Measurements from ENCODE around the gene TMEM151A.

TMEM151A gene

DNA sequence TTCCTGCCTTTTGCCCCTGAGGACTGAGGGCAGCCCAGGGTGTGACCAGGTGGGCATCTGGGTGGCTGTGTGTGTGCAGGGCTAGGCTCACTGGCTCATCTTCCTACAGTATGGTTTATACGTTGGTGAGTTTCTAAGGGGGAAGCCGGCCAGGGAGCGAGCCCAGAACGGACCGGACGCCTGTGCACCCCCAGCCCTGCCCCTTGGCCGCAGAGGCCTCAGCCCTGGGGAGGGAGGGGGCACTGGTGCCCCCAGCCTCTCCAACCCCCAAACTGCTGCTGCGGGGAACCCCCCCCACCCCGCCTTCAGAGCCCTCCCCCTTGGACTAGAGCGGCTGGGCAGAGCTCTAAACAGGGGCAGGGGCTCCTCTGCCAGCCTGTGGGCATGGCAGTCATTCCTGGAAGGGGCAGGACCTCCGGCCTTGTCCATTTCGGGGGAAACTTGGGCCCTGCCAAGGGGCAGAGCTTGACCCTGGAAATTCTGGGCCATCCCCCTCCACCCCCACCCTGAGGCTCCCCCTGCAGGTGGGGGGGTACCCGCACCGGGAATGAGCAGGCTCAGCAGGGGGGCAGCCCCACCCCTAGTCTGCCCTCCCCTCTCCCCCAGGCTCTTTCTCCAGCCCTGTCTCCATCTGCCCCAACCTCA lies 8.1 kb upstream of the TMEM151A start:
- no peak for DNase-seq (ENCODE audit: low spot score)

DNA sequence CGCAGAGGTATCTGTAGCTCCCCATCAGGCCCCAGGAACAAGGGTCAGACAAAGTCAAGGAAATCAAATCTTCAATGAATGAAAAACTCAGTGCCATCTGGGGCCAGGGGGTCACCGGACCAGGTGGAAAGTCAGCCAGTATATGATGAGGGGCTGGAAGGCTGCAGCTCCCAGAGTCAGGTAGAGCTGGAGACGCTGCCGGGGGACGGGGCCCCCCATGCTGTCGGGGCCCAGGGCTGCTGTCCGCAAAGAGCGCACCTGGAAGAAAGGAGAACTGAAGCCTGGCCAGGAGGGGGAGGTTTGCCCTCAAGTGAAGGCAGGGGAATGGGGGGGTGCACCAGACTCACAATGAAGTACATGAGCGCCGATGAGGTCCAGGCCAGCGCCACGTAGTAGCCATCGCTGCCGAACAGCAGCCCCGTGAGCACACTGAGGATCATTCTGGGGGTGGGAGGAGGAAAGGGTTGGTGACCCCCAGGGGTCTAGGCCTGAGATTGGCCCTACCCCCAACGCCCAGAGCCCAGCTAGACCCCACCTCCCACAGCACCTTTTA lies 7.1 kb upstream of the TMEM151A start:
- no peak for DNase-seq (ENCODE audit: low spot score)

DNA sequence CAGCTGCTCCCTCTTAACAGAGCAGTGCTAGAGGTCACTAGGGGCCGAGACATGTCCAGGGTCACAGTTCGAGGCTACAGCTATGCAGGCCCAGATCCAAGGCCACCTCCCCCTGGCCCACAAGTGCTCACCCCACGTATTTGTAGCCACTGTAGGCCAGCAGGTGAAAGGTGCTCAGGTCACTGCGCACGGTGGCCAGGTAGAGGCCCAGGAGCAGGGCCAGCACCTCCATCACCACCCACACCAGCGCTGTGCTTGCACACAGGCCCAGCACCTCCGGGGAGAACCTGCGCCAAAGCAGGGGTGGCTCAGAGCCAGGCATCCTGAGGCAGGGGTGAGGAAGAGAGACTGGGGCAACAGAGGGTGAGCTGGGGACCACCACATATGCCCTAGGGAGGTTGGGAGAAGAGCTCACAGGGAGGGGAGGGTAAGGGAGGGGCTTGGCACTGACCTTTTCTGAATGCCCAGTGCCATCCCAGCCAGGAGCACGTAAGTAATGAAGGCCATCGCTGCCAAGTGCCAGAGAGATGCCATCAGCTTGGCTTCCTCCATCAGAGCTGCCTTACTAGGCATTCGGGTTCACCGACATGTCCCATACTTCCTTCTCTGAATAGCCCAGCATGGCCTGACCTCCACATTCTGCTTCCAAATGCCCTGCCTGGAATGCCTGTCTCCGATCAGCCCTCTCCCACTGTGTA lies 6.3 kb upstream of the TMEM151A start:
- no peak for DNase-seq (ENCODE audit: low spot score)

DNA sequence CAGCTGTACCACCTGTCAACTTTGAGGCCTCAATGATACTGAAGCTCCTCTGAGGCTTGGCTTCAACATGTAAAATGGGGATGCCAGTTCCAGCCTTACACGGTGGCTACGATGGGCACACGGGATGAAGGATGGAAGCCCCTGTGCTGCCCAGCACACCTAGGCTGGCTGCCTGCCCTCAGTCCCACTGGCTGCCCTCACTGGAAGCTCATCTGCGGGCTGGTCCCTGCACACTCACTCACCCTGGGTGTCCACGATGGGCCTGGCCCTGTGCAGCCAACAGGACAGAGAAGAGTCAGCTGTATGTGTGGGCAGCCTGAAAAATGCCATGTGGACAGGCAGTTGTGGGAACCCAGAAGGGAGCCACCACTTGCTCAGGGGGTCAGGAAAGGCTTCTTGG lies 5.0 kb upstream of the TMEM151A start:
- DNase-seq (ENCODE audit: low spot score): no peak

DNA sequence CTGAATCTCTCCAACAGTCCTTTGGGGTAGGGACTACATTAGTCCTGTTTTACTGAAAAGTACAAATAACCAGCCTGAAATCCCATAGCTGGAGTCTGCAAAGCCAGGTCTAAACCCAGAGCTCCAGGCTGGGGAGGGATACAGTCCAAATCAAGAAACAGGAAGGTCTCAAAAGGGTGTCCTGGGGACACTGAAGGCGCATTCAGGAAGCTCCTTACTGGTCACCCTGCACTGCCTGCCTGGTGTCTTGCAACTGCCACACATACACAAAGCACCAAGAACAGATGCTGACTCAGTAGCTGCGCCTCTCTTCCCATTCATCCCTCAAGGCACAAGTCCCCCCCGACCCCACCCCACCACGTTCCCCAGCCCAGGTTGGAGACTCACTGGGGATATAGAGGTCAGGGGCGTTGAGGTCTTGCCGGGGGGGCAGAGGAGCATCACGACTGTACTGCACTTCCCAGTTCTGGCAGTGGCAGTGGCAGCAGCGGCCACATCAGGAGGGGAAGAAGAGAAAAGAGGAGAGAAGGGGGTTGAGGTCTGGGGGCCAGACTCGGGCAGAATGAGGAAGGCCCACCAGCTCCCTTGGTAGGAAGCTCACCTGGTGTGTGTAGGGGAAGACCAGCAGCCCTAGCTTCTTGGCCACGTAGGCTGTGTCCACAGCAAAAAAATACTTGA lies 4.3 kb upstream of the TMEM151A start:
- no peak for DNase-seq (ENCODE audit: low spot score)

DNA sequence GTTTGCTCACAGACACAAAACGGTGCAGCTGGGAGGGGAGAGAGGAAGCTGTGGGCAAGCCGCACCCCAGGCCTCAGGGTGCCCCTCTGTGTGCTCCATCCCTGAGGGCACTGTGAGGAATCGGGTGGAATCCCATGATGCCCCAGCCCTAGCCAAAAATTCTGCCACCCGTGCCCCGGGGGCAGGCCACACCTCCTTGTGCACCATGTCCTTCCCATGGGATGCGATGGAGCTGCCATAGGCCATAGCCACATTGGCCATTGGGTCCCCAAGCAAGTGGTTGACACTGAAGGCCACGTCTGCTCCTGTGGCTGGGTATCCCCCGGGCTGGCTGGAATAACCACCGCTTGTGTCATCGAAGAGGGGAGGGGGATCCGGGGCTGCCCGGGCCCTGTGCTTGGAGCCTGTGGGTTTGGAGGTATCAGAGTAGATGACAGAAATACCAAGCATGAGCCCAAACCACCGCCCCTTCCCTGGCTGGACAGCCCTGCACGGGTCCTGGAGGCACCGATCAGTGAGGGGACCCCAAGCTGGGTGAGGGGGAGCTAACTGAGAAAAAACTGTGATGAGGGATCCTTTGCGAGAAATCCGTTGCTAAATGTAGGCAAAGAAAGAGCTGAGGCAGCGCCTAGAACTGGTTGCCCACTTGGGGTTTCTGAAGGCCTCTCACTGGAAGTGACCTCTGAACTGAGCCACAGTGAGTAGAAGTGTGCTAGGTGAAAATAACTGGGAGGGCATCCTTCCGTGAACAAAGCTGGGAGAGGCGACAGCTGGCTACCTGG lies 3.6 kb upstream of the TMEM151A start:
- no peak for DNase-seq (ENCODE audit: low spot score)

DNA sequence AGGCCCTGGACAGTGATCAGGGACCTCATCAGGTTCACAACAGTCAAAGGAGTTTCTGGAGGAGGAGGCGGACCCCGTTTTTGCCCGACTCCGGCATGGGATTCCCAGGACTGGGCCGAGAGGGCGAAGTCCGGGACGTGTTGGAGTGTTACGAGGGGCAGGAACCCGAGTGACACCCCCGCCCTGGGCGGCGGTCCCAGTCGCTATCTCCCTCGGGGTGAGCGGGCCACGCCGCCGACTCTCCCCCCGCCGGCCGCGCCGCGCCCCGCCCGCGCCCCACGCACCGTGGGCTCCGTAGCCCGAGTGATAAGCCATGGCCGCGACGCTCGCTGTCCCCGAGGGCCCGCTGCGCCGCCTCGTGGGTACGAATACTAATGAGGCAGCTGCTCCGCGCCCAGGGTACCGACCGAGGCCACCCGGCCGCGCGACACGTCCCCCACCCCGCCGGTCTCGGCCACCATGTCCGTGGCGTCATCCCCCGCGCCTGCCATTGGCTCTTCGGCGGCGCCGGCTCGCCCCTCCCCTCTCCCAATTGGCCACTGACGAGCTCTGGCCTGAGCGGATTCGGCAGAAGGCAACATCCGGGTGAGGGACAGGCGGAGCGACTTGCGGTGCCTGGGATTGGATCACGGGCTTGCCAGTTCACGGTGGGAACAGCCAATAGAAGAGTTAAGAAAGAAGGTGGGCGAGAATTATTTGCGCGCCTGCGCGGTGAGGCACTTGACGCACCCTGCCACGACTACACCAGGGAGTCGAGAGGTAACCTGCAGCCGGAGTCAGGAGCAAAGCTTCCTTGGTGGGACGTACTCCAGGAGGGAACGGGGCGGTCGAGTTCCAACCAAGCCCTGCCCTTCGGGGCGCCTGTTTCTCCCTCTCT lies 2.8 kb upstream of the TMEM151A start, which contains the start of gene YIF1A:
TSS of gene YIF1A (minus strand) at position 473 of the 877 bp plus-strand sequence. CDS start at position 315, 158 bp downstream.
- DNase-seq (ENCODE audit: low spot score): peak; percentile 99

DNA sequence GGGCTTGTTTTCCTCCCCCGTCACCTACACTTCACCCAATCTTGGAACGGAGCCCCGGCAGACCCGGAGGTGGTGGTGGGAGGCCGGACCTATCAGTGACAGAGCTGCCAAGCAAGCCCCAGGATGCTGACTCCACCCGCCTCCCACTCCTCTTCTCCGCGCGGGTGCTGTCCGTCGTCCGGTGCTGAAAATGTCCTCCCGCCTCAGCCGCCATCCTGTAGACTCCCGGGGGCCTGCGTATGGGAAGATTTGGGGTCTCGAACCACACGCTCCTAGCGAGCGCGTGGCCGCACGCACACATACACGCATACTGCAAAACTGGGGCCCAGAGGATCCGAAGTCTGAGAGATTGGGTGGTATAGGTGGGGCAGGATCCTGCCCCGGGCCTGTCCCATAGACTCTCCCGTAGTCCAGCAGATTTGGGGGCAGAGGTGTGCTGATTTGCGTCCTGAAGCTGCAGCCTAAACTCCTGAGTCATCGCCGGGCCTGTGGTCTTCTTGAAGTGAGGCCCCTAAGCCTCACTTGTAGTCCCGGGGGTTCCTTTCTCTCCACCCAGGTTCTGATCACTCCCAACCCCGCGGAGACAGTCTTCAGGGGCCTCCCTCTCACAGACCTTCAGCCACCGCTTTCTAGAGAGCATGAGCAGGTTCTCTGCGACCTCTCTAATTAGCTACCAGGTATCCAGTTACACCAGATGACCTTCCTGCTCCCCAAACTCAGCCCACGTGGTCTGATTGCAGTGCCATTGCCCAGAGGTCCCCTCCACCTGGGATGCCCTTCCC lies 2.0 kb upstream of the TMEM151A start:
- DNase-seq (ENCODE audit: low spot score): peak; percentile 66

DNA sequence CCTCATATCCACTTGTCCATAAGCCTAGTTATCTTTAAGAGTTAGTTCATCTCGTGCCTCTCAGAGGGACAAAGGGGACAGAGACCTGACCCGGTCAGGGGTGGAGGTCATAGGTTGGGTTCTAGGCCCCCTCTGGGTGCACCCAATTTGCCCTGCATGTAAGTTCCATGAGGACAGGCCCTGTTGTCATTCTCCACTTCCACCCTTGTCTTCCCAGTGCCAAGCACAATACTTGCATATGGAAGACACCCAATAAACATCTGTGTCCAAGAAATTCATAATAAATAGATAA lies 1.4 kb upstream of the TMEM151A start:
- DNase-seq (ENCODE audit: low spot score): no peak

DNA sequence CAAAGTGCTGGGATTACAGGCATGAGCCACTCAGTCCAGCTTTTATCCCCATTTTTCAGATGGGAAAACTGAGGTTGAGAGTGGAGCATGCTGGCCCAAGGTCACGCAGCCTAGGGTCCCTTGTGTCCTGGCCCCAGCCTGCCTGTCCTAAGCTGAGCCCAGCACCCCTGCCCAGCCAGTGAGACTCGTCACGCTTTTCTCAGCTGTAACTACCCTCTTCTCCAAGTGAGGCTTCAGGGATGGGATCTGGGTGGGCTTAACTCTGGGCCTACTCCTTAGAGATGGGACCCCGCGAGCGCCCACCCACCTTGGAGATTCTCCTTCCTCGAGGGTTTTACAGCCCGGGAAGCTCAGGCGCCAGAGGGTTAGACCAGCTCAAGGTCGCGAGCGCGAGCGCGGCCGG lies 390 bp upstream of the TMEM151A start:
- DNase-seq (ENCODE audit: low spot score): no peak

DNA sequence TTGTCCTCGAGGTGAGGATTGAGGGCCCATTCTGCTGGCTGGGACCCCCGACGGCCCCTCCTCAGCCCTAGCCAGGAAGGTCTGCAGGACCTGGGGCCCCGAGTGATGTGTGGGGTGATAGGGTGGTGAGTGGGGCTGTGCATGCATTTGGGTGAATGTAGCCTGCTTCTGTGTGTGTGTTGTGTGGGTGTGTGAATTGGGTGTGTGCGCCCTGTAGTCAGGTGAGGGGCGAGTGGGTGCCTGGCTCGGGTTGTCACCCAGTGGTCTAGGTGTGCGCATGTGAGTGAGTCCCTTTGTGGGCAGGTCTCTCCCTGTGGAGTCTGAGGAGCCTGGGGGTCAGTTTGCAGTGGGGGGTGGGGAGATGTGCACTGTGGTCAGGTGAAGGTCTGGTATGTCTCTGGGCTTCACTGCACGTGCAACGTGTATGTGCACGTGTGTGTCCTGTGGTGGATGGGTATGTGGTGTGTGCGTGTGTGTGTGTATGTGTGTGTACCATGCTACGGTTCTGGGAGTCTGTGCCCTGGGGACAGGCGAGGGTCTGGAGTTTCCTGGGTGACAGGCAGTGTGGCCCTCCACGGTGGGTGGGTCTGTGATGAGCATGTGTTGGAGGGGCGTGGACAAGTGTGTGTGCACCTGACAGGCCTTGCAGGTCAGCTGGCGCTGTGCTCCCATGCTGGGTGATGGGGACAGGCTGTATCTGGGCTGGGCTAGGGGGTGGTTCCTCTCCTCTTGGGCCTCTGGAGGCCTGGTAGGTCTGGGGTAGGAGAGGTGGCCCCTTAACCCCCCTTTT lies 1.0 kb downstream of the TMEM151A start:
- no peak for DNase-seq (ENCODE audit: low spot score)

DNA sequence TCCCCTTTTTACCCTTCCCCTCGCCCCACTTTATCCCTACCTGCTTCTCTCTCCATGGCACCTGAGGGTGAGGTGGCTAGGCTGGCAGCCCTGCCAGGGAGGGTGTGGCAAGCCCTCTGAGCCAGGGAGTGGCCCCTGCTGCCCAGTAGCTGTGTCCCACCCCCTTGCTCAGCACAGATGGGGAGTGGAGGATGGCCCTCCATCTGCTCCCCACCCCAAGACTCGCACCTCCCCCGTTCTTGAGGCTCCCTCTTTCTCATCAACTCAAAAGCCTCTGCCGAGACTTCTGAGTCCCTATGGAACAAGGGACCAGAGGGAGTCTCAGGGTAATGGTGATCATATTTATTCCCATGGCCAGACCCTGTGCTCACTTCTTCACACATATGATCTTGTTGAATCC lies 1.7 kb downstream of the TMEM151A start:
- DNase-seq (ENCODE audit: low spot score): no peak

DNA sequence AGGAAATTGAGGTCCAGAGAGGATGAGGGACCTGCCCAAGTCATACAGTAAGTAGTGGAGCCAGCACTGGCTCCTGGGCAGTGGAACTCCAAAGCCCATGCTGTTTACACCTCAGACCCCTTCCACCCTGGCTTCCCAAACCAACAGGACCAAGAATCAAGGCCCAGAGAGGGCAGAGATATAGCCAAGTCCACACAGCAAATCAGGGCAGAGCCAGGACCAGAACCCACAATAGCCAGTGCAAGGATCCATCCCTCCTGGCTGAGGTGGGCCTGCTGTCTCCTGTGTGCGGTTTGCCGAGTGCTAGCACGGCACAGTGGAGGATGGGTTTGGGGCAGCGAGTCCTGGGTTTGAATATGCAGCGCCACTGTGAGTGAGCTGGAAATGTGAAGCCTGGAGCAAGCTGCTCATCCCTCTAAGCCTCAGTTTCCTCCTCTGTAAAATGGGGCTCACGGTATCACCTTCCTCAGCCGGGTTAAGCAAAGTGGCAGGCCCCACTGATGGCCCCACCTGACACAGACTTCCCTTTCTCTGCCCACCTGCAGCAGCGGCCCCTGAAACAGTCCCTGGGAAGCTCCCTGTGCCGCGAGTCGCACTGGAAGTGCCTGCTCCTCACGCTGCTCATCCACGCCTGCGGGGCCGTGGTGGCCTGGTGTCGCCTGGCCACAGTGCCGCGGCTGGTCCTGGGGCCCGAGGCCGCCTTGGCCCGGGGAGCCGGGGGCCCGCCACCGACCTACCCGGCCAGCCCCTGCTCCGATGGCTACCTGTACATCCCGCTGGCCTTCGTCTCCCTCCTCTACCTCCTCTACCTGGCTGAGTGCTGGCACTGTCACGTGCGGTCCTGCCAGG lies 2.3 kb downstream of the TMEM151A start:
- no peak for DNase-seq (ENCODE audit: low spot score)

DNA sequence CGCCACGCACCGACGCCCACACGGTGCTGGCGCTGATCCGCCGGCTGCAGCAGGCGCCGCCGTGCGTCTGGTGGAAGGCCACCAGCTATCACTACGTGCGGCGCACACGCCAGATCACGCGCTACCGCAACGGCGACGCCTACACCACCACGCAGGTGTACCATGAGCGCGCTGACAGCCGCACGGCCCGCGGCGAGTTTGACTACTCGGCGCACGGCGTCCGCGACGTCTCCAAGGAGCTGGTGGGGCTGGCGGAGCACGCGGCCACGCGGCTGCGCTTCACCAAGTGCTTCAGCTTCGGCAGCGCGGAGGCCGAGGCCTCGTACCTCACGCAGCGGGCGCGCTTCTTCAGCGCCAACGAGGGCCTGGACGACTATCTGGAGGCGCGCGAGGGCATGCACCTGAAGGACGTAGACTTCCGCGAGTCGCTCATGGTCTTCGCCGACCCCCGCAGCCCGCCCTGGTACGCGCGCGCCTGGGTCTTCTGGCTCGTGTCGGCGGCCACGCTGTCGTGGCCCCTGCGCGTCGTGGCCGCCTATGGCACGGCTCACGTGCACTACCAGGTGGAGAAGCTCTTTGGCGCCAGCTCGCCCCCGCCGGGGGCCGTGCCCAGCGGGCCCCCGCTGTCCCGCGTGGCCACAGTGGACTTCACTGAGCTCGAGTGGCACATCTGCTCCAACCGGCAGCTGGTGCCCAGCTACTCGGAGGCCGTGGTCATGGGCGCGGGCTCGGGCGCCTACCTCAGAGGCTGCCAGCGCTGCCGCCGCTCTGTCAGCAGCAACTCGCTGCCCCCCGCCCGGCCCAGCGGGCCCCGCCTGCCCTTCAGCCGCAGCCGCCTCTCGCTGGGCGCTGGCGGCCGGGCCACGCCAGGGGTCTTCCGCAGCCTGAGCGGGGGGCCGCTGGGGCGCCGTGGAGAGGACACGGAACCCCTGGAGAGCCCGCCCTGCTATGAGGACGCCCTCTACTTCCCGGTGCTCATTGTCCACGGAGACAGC lies 3.2 kb downstream of the TMEM151A start:
- DNase-seq (ENCODE audit: low spot score): no peak

DNA sequence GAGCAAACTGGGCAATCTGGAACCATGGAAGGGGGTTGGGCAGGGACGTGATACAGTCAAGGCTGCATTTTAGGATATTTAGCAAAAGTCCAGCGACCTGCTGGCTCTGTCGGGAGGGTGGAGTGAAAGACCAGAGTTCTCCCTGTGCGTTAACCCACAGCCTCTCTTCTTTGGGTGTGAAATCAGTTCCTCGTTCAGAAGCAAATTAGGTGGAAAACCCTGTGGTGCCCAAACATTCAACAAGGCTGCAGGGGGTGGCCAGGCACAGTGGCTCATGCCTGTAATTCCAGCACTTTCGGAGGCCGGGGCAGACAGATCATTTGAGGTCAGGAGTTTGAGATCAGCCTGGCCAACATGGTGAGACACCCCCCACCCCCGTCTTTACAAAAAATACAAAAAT lies 5.9 kb downstream of the TMEM151A start:
- no peak for DNase-seq (ENCODE audit: low spot score)

DNA sequence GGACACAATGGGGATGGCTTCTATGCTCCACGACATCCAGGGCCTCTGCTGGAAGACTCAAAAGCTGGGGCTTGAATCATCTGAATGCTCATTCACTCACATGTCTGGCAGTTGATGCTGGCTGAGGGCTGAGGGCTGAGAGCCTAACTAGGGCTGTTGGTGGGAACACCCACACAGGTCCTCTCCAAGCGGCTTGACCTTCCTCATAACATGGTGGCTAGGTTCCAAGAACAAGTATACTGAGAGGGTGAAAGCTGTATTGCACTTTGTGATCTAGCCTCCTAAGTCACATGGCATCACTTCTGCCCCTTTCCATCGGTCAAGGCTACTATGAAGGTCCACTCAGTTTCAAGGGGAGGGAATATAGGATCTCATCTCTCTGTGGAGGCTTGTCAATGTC lies 7.5 kb downstream of the TMEM151A start:
- no peak for DNase-seq (ENCODE audit: low spot score)

DNA sequence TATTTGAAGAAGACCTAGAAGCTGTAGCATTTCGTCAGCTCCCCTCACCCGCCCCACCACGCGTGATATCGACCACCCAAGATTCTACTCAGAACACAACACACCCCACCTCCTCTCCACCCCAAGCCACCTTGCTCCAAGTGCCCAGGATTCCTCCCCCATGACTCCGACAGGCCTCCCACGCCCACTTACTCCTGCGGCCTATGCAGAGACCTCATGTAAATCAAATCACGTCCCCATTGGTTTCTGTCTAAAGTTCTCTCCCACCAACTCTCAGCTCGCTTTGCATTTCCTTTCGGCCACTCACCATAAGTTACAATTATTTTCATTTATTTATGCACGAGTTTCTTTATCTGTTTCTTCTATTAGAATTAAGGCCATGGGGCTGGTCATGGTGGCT lies 11.0 kb downstream of the TMEM151A start:
- no peak for DNase-seq (ENCODE audit: low spot score)

DNA sequence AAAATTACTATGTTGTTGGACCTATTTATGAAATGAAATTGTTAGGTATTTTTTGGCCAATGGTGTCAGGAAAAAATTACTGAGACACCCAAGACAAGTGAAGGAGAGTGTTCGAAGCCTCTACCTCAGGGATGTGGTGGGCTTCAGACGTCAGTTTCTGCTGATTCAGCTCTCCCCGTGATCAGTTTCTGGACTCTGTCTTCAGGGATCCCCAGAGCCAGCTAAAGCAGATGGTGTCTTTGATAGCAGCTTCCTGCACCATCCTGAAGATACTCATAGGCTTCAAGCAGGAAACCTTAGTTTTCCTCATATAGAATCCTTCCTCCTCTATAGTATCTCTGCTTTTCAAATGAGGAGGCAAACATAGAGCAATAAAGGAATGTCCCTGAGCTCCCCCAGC lies 17.8 kb downstream of the TMEM151A start:
- DNase-seq (ENCODE audit: low spot score): no peak
